GM19395 (cell line): ENCODE measurements around the gene UFC1.
"Not testable (repeated sequence)": the region's sequence is repeated elsewhere in the genome, so short reads cannot be mapped to it uniquely, and the experiment has no call there.

ENCODE experiments used
- ATAC-seq: cut with Tn5 transposase; IDR thresholded peaks from one replicate; pipeline ENCODE4 v1.9.1; 2021; ENCODE audit warnings: mild to moderate bottlenecking, moderate library complexity; ENCODE audit not compliant: unreplicated experiment

UFC1 gene

DNA sequence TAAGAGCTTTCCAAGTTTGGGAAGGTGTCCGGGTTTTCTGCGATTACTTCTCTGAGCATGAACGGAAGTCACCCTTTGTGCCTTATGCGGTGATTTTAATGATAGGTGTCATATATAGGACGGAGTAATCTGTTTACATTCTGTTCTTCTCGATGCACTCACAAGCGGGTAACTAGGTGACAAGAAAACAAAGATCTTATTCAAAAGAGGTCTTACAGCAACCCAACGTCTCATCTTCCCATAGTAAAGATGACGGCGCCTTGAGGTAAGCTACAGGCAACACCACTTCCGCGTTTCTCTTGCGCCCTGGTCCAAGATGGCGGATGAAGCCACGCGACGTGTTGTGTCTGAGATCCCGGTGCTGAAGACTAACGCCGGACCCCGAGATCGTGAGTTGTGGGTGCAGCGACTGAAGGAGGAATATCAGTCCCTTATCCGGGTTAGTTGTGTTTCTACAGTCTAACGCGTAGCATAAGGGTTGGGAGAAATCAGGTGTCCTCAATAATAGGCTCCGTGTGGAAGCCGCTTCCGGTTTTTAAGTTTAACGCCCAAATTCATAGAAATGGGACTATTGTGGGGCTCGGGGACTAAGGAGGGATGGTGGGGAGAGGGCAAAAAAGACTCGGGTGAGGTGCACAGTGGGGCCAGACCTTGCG is at the start of gene UFC1:
Gene UFC1 (plus strand): TSS at position 297 of the 656 bp plus-strand sequence. CDS start 20 bp downstream, at position 317.
- ATAC-seq: peak; percentile 88

DNA sequence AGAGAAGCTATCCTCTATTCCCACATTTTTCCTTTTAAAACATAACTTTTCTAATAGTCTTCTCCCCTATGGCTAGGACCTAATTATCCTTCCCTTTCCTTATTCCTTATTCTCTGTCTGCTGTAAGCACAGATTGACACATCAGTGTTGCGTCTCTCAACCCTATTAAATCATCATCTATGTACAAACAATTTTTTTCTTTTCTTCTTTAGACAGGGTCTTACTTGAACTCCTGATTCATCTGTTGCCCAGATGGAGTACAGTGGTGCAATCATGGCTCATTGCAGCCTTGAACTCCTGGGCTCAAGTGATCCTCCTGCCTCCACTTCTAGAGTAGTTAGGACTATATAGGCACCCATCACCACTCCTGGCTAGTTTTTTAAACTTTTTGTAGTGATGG is 47.3 kb upstream of the UFC1 start:
- ATAC-seq: no peak

DNA sequence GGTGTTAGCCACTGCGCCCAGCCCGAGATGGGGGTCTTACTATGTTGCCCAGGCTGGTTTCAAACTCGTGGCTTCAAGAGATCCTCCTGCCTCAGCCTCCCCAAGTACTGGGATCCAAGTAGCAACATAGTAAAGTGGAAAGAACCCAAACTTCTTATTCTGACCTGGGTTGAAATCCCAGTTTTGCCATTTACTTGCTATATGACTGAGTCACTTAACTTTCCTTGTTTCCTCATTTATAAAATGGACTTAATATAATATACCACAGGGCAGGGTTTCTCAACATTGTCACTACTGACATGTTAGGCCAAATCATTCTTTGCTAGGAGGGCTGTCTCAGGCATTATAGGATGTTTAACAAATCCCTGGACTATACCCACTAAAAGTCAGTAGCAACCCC is 42.7 kb upstream of the UFC1 start:
- ATAC-seq: no peak

DNA sequence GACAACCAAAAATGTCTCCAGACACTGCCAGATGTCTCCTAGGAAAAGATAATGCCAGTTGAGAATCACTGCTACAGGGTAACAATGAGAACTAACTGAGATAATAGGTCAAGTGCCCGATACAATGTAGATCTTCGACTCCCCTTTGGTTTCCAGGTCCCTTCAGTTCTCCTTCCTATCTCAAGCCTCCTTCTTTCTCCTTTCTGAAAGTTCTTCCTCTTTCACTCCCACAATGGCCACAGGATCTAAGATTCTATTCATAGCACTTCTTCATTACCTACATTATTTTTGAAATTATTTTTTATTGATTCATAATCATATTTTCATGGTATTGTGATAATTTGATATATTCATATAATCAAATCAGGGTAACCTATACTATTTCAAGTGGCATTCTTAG is 42.3 kb upstream of the UFC1 start:
- ATAC-seq: no peak

DNA sequence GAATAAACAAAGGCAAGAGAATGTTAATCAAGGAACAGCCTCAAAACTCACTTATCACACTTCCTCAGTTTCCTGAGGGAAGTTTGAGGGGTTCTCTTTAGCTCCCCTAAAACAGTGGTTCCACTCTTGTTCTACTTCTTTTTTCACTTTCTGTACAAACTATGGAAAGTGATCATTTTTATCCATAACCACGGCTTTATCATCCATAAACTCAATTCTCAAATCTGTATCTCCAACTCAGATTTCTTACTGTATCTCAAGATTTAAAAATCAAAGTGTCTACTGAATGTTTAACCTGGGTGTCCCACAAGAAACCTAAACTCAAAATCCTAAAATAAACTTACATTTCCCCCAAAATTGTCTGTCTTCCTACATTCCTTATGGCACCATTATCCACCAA is 39.9 kb upstream of the UFC1 start:
- ATAC-seq: no peak

DNA sequence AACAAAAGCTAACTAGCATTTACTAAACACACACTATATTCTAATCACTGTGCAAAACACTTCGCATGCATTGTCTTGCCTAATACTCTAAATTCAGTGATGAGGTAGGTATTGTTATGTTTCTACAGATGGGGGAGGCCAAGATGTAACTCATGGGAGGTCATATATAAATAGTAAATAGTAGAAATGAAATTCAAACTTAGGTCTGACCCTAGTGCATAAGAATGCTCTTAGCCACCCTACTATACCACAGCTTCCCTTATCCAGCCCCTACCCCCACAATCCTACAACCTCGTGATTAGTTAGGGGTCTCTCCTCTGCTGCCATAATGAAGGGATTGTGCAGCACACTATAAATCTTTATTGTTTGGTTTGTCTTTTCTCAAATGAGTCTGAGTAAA is 39.2 kb upstream of the UFC1 start:
- no peak for ATAC-seq

DNA sequence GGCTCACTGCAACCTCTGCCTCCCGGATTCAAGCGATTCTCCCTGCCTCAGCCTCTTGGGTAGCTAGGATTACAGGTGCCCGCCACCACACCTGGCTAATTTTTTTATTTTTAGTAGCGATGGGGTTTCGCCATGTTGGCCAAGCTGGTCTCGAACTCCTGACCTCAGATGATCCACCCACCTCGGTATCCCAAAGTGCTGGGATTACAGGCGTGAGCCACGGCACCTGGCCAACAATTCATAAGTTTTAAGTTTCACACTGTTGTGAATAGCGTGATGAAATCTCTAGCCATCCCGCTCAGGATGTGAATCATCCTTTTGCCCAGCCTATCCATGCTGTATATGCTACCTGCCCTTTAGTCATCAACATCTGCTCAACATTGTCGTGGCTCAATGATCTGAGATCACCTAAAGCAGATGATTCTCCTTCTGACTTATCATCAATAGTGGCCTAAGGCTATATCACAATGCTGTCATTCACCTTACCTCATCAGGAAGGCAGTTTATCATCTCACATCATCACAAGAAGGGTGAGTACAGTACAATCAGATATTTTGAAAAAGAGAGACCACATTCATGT is 38.6 kb upstream of the UFC1 start:
- ATAC-seq: no peak

DNA sequence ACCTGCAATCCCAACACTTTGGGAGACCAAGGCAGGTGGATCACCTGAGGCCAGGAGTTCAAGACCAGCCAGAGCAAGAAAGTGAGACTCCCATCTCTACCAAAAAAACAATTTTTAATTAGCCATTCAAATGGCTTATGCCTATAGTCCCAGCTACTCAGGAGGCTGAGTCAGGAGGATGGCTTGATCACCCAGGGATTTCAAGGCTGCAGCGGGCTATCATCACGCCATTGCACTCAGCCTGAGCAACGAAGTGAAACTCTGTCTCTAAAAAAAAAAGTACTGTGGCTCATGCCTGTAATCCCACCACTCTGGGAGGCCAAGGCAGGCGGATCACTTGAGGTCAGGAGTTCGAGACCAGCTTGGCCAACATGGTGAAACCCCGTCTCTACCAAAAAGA is 37.8 kb upstream of the UFC1 start:
- not testable (repeated sequence) for ATAC-seq

DNA sequence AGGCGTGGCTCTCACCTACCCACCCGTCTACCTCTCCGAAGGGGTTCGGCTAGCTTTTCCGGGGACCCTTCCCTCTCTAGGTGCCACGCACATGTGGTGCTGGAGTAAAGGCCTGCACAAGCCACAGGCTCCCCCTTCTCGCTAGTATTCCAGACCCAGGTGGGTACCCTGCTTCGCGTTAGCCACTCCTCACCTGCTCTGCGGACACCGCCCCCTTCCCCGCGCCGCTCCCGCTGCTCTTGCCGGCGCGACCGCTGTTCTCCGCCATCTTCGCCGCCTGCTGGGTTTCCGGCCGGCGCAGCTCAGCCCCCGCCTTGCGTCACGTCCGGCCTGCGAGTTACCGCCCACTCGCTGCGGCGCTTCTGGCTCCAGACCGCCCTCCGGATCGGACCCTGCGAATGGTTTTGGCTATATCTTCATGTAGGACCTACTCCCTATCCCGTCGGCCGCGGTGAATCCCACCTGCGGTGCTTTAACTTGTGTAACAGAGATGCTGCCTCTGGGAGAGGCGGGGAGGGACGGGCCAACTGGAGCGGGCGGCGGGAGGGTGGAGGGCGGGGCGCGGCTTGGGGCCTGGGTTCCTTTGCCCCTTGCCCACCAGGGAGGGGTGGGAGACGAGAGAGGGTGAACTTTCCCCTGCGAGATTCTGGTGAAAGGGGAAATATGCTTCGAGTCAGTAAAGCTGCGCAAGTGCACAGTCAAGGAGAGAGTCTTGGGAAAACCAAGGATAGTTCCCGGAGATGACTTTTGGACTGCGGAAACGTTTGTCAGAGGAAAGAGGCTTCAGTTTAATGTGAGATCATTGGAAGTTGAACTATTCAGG is 35.8 kb upstream of the UFC1 start, which contains the start of the genes NIT1 and PFDN2:
Gene NIT1 (plus strand): TSS at position 347 of the 823 bp plus-strand sequence. CDS start 72 bp downstream, at position 419.
Gene PFDN2 (minus strand): TSS at position 279 of the 823 bp plus-strand sequence. CDS start 11 bp downstream, at position 268.
- ATAC-seq: peak; percentile 81

DNA sequence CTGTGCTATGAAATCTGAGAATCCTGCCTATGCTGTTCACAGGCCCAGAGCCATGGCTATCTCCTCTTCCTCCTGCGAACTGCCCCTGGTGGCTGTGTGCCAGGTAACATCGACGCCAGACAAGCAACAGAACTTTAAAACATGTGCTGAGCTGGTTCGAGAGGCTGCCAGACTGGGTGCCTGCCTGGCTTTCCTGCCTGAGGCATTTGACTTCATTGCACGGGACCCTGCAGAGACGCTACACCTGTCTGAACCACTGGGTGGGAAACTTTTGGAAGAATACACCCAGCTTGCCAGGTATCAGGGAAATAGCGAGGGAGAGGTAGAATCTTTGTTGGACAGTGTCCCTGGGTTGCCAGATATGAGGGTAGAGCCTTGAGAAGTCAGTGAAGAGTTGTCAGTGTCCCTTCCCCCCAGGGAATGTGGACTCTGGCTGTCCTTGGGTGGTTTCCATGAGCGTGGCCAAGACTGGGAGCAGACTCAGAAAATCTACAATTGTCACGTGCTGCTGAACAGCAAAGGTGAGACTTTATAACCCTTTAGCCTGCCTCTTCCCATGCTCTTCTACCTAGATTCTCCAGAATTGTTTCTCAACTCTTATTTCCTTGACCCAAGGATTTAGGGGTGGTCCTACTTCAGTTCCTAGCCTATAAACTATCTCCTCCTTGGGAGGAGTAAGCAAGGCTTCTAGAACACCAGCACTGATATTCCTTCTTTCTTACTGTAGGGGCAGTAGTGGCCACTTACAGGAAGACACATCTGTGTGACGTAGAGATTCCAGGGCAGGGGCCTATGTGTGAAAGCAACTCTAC is 34.5 kb upstream of the UFC1 start:
- no peak for ATAC-seq

DNA sequence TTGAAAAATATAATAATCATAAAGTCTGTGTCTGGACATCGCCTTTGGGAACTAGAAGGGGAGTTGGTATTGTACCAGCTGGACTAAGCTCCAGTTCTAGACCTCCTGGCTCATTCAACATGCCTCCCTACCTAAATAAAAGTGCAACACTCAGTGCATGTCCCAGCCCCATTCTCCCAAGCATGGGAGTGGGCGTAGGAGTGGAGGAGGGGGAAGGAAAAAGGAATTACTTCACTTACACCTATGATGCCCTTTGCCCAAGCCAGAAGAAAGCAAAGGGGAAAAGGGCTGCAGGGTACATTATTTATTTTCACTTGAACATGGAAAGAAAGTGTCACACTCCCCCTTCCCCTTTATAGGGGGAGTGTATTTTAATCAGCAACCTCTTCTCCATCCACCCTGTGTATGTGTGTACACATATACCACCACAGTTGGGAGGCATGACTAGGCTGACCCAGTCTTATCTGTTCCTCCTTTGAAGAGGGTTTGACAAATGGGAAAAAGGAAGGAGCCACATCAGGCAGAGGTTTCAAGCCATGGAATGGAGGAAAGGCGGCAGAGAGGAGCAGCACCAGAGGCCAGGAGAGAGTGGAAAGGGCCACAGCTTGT is 32.6 kb upstream of the UFC1 start:
- ATAC-seq: no peak

DNA sequence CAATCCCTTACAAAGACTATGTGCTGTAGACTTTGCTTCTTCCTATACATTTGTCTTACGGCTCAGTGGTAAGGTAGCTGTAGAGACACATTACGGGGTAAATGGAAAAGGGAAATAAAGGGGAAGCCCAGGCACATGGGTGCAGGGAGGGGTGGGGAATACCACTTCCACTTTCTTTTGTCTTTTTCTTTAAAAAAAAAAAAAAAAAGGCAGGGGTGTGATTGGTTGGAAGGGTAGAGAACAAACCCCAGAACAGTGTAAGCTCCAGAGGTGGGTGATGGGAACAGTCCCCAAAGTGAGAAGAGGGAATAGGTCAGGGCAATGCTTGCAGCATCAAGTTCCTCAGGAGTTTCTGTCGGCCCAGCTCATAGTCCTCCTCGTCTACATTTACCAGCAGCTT is 31.9 kb upstream of the UFC1 start:
- no peak for ATAC-seq

DNA sequence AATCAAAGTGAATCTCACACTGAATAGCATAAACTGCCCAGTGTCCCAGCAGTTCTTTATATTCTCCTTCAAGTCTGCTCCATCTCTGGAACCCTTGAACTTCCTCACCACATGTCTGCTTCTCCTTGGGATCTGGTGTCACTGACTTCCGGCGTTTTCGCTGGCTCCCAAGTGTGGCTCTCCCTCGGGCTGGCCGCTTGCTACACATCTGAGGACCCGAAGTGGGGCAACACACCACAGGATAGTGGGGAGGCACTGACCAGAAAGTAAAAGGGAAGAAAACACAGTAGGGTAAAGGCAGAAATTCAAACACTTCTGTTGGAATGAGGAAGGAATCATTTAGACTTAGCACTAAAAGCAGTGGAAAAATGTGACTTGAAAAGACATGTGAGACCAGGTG is 30.8 kb upstream of the UFC1 start:
- ATAC-seq: no peak

DNA sequence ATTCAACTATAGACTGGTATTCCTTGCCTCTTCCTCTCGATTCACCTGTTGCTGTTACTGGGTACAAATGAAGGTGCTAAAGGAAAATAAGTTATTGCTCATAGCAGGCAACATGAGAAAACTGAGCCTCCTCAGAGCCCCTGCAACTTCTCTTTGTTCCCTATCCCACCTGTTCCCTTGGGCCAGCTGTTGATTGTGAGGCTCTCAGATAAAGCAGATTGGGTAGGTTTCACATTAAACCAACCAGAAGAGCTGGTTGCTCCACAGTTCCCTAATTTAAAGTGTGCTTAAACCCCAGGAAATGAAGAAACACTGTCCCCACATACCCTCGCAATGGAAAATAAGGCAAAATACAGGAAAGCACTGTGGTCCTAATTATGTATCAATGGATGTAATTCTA is 26.1 kb upstream of the UFC1 start:
- ATAC-seq: no peak

DNA sequence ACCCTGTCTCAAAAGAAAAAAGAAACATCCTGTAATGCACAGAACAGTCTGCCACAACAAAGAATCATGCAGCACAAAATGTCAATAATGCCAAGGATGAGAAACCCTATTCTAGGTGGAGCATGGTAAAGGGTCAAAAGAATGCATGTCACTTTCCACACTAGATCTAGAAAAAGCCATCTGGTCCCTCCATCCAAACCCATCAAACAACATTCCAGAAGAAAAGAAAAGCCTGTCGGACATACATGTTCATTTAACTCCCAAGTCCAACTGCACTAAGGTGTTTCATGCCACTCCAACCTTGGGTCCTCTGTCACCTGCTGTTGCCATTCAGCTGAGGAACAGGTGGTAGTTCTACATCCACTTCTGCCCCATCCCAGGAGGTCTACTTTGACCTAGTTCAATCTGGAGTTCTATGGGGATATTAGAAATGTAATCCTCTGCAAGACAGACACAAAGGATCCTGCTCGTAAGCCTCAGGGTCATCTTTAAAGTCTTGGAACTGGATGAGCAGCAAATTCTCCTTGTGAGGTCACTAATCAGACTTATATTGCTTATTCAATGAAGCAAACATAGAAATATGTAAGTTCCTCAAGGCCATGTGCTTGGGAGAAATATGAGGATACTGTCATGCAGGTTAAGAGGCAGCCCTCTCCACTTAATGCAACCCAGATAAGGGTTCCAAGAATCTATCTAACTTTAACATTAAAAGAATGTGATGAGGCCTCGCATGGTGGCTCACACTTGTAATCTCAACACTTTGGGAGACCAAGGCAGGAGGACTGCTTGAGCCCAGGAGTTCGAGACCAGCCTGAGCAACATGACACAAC is 25.0 kb upstream of the UFC1 start:
- ATAC-seq: no peak

DNA sequence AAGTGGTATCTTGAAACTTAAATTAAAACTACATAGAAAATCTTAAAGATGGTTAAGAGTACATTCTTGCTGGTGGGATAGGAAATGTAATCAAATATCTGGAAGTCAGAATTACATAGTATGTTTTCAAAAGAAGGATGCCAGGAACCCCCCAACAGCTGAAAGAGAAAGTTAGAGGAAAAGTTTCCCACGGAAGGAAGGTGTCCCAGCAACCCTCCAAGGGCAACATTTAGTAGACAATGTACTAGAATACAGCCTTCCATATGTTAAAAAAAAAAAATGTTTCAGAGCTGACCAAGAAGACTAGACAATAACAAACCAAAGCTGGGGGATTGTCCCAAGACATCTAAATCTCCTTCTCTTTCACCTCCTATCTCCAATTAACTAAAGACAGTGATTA is 23.5 kb upstream of the UFC1 start:
- no peak for ATAC-seq

DNA sequence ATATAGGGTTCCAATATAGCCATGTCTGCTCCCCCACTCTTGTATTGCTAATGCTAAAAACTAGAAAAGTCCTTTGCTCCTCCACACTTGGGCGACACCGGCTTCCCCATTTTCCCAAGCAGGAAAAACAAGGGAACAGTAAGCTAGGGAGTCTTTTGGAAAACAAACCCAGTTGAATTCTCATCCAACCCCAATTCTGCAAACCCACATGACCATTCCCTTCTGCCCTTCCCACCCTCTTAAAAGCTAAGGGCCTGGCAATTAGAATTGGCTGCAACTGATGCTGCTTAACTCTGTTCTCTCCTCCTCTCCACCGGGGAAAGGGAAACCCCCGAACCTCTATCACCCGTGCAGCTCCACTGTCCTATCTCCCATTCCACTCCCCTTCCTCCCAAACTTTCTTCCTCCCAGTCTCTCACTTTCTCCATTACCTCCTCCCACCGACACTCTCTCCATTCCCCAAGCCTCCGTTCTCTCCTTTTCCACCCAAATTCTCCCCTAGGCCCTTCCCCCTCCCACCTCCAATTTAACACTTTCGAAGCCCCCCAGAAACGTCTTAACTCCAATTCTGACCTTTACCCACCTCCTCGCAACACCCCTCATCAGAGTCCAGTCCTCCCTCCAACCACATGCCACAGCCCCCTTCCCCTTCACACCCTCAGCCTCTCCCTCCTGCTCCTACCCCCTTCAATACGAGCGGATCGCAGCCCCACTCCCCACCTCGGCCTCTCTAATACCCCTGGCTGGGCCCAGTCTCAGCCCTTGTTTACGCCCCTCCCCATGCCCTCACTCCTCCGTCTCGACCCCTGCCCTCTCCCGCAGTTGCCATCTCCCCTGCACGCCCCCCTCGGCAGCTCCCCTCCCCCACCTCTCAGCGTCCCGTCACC is 22.0 kb upstream of the UFC1 start:
- peak; percentile 6 for ATAC-seq

DNA sequence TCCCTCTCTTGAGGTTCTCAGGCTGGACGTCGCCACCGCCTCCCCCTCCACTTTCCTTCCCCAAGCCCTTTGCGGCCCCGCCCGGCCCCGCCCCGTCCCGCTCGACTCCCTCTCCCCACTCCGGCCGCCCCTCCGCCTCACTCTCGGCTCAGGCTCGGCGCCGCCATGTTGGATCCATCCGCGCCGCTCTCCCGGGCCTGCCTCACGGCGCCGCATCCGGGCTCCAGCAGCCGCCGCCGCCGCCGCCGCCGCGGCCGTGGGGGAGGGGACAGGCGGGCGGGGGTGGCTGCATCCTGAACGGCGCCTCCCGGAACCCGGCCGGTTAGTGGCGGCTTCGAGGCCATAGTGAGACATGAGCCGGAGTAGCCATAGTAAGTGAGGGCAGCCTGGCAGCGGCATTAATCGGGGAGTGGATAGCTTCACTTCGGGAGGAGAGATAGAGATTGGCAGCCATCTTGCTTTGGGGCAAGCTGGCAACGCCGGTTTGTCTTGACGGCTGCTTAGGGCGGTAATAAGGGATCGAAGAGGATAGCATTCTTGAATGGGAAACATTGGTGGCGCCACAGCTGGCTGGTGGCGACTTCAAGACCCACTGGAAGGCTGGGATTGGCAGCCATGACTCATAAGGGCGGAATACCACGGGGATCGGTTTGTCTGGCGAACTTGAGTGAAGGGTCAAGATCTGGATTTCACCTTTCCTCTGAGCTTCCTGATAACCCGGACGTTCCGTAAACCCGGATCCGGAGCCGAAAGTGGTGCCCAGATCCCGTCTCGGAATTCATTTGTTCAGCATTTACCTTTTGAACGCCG is 21.2 kb upstream of the UFC1 start, which contains the start of gene DEDD:
Gene DEDD (minus strand): TSS at position 258 of the 810 bp plus-strand sequence. CDS start 8,205 bp downstream, outside the sequence.
- ATAC-seq: peak; percentile 97
